ENCODE measurements around the gene HEATR5B. TPM values are rescaled to one million over a fixed set of nuclear protein-coding genes. Genes with fewer than 3 reads are reported as not detected.
A peak's percentile ranks its signal among the peaks of the same experiment; 100 is the strongest.

HEATR5B gene
- total and polyA plus RNA-seq, 2 of the 8 experiments (the other 6 are each of a cell fraction or from before 2014, with no cell fraction given) = 7.0 to 12.6 TPM

DNA sequence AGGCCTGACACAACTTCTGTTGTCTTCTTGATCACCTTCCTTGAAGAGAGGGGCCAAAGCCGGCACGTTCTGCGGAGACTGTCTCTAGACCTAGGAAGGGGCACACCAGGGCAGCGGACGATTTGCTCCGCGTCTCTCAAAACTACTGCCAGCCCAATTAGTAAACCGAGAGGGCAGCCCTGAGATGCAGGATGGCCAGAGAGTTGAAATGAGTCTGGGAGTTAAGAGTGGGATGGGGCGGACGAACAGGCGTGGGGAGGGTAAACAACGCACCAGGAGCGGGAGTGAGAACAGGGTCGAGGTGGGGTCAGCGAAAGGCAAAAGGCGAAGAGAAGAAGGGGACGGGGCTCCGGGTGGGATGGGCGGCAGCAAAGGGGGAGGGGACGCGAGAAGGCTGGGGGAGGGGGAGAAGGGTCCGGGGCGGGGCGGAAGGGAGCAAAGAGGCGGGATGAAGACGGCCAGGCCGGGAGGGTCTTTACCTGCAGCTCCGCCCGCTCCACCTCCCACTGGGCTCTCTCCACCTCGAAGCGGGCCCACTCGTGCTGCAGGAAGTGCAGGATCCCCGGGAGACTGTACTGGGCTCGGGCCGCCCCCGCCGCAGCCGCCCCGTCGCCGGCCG, 118.3 kb downstream of the HEATR5B start (continued):
- TF ChIP-seq CBX8 (IDR thresholded peaks at IDR 0.05; ENCODE audit: borderline replicate concordance, low read depth, low read length) = no peak
- TF ChIP-seq RFX5 (IDR thresholded peaks at IDR 0.05; ENCODE audit: borderline replicate concordance, low read depth, low read length) = no peak
- no peak for TF ChIP-seq SIN3A (conservative IDR thresholded peaks at IDR 0.05 in 1 of 2, IDR thresholded peaks at IDR 0.05 in 1 of 2; ENCODE audit: low read depth in 1 of 2, low read length in 2 of 2)
- TF ChIP-seq CEBPB (IDR thresholded peaks at IDR 0.05; ENCODE audit: low read depth, low read length) = no peak
- TF ChIP-seq, protein P1, sequence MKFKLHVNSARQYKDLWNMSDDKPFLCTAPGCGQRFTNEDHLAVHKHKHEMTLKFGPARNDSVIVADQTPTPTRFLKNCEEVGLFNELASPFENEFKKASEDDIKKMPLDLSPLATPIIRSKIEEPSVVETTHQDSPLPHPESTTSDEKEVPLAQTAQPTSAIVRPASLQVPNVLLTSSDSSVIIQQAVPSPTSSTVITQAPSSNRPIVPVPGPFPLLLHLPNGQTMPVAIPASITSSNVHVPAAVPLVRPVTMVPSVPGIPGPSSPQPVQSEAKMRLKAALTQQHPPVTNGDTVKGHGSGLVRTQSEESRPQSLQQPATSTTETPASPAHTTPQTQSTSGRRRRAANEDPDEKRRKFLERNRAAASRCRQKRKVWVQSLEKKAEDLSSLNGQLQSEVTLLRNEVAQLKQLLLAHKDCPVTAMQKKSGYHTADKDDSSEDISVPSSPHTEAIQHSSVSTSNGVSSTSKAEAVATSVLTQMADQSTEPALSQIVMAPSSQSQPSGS (IDR thresholded peaks at IDR 0.05; ENCODE audit: low read length) = no peak
- no peak; a peak in 1 of 3 replicates for TF ChIP-seq POLR2A (IDR thresholded peaks at IDR 0.05; ENCODE audit: control extremely low read depth in 1 of 2, low read depth in 2 of 2, low read length in 2 of 2)
- TF ChIP-seq TBP (IDR thresholded peaks at IDR 0.05; ENCODE audit: low read depth, low read length) = peak; percentile 42; the same call in 1 of the 2 replicates
- no peak for TF ChIP-seq KDM5A (IDR thresholded peaks at IDR 0.05; ENCODE audit: low read length)
- no peak for TF ChIP-seq GABPA (IDR thresholded peaks at IDR 0.05; ENCODE audit: borderline replicate concordance, insufficient read depth, low read length)
- TF ChIP-seq YY1 (IDR thresholded peaks at IDR 0.05; ENCODE audit: low read depth, low read length) = no peak
- TF ChIP-seq KDM1A (IDR thresholded peaks at IDR 0.05; ENCODE audit: borderline replicate concordance, low read length) = 0 out of 2 replicates have a peak, but pooled peaks have one; percentile 67
- TF ChIP-seq JUN (IDR thresholded peaks at IDR 0.05; ENCODE audit: low read depth, low read length) = no peak
- no peak for TF ChIP-seq SRF (IDR thresholded peaks at IDR 0.05; ENCODE audit: low read depth, low read length)
- no peak for TF ChIP-seq RNF2 (IDR thresholded peaks at IDR 0.05; ENCODE audit: borderline replicate concordance, low read depth, low read length, missing control alignments, poor library complexity, severe bottlenecking)
- no peak for TF ChIP-seq CTBP2 (IDR thresholded peaks at IDR 0.05; ENCODE audit: borderline replicate concordance, insufficient read depth, insufficient read length, low read length)
- TF ChIP-seq HDAC6 (IDR thresholded peaks at IDR 0.05; ENCODE audit: low read depth, low read length) = no peak
- no peak for TF ChIP-seq SAP30 (IDR thresholded peaks at IDR 0.05; ENCODE audit: insufficient read depth, insufficient replicate concordance, low read length)
- no peak for TF ChIP-seq MAFK (IDR thresholded peaks at IDR 0.05; ENCODE audit: low read depth, low read length)
- TF ChIP-seq EZH2 (IDR thresholded peaks at IDR 0.05; ENCODE audit: low read depth, low read length, severe bottlenecking) = no peak
- TF ChIP-seq CTCF (IDR thresholded peaks at IDR 0.05; ENCODE audit: control extremely low read depth in 1 of 3, insufficient read depth in 1 of 3, low read depth in 1 of 3, low read length in 3 of 3) = no peak

All from H1 (cell line).